A204.1 (cell line): ENCODE measurements around the gene KDM2A.

Experiments
- FAIRE-seq: peaks from 2 replicates; lab custom pipeline; 2012; peaks lifted over from hg19 to GRCh38; lab: Jason Lieb, UNC

KDM2A gene

GRCh38 chr11:67118801-67119584 is at the start of gene KDM2A:
KDM2A (plus strand) TSS chr11:67119263; CDS start chr11:67121317, 2,054 bp downstream.
- FAIRE-seq: no peak

- FAIRE-seq: no peak
These were observed 47.4 kb upstream of the KDM2A start for GRCh38 chr11:67071420-67072284.

GRCh38 chr11:67072295-67072694 is 46.8 kb upstream of the KDM2A start:
- no peak for FAIRE-seq

GRCh38 chr11:67073908-67074307 is 45.2 kb upstream of the KDM2A start:
- FAIRE-seq: no peak

- FAIRE-seq: no peak
These were observed 42.9 kb upstream of the KDM2A start for GRCh38 chr11:67076202-67076601.

- no peak for FAIRE-seq
These were observed 39.9 kb upstream of the KDM2A start for GRCh38 chr11:67079065-67079705.

- no peak for FAIRE-seq
These were observed 36.8 kb upstream of the KDM2A start for GRCh38 chr11:67082071-67082791.

- FAIRE-seq: no peak
These were observed 35.2 kb upstream of the KDM2A start for GRCh38 chr11:67083786-67084366.

- no peak for FAIRE-seq
These were observed 33.4 kb upstream of the KDM2A start for GRCh38 chr11:67085617-67086016.

- no peak for FAIRE-seq
These were observed 28.3 kb upstream of the KDM2A start for GRCh38 chr11:67090717-67091116.

- no peak for FAIRE-seq
These were observed 23.9 kb upstream of the KDM2A start for GRCh38 chr11:67095214-67095507.

- no peak for FAIRE-seq
These were observed 20.1 kb upstream of the KDM2A start for GRCh38 chr11:67098799-67099429.

- no peak for FAIRE-seq
These were observed 19.2 kb upstream of the KDM2A start for GRCh38 chr11:67099831-67100324.

GRCh38 chr11:67102664-67103063 is 16.4 kb upstream of the KDM2A start:
- no peak for FAIRE-seq

- no peak for FAIRE-seq
These were observed 13.1 kb upstream of the KDM2A start for GRCh38 chr11:67105964-67106363.

GRCh38 chr11:67111261-67111660 is 7.8 kb upstream of the KDM2A start:
- FAIRE-seq: no peak

- FAIRE-seq: no peak
These were observed 5.8 kb upstream of the KDM2A start for GRCh38 chr11:67113231-67113721.

GRCh38 chr11:67114275-67114896 is 4.7 kb upstream of the KDM2A start:
- FAIRE-seq: no peak

- FAIRE-seq: no peak
These were observed 2.3 kb upstream of the KDM2A start for GRCh38 chr11:67116758-67117105.

- no peak for FAIRE-seq
These were observed 1.9 kb upstream of the KDM2A start for GRCh38 chr11:67117176-67117575.

GRCh38 chr11:67117672-67118180 is 1.3 kb upstream of the KDM2A start:
- no peak for FAIRE-seq
